HepG2 (cell line): ENCODE results near the gene SPATA33. TPM values are rescaled to one million over a fixed set of nuclear protein-coding genes. Genes with fewer than 3 reads are reported as not detected.

Experiments
- ELK4 ChIP-seq: sonication (generic); formaldehyde crosslinking; IDR thresholded peaks from 2 replicates; pipeline ENCODE4 v1.9.0; 2021; ENCODE audit warnings: missing genetic modification reagents, borderline replicate concordance
- ESRRA ChIP-seq: sonication (generic); formaldehyde crosslinking; IDR thresholded peaks from 2 replicates; pipeline ENCODE4 v1.5.1; 2020; ENCODE audit warnings: mild to moderate bottlenecking, low read depth, missing genetic modification reagents
- GATAD1 ChIP-seq: IDR thresholded peaks from 2 replicates; pipeline ENCODE4 v1.6.1; 2016; ENCODE audit warnings: missing genetic modification reagents, missing compliant biosample characterization
- HDAC2 ChIP-seq: sonication (generic); formaldehyde crosslinking; IDR thresholded peaks from 2 replicates; pipeline ENCODE4 v1.4.0; 2020; ENCODE audit warnings: missing genetic modification reagents
- MXD3 ChIP-seq: IDR thresholded peaks from 2 replicates; pipeline ENCODE4 v1.6.1; 2016; ENCODE audit warnings: mild to moderate bottlenecking, missing biosample characterization, missing genetic modification reagents
- PAXIP1 ChIP-seq: sonication (generic); formaldehyde crosslinking; conservative IDR thresholded peaks from 2 replicates; pipeline ENCODE4 v1.4.0; 2020; ENCODE audit warnings: mild to moderate bottlenecking, missing genetic modification reagents, moderate library complexity
- SOX13 ChIP-seq, 3 experiments: fragments of 450-650 bp in 1 of 3; sonication (generic) in 1 of 3; formaldehyde crosslinking in 1 of 3; IDR thresholded peaks in 2 of 3; conservative IDR thresholded peaks in 1 of 3; 2 replicates each; pipeline versions ENCODE4 v1.5.0 to v1.6.1; 2016 to 2020; ENCODE audit warnings: antibody characterized with exemption in 1 of 3, mild to moderate bottlenecking in 1 of 3, missing compliant biosample characterization in 1 of 3, missing genetic modification reagents in 1 of 3, moderate library complexity in 1 of 3
- TGIF2 ChIP-seq: IDR thresholded peaks from 2 replicates; pipeline ENCODE4 v1.6.1; 2016; ENCODE audit warnings: control low read depth, missing compliant biosample characterization
- THAP9 ChIP-seq: sonication (generic); formaldehyde crosslinking; IDR thresholded peaks from 2 replicates; pipeline ENCODE4; 2020; ENCODE audit warnings: missing genetic modification reagents, mild to moderate bottlenecking, borderline replicate concordance
- ZHX1 ChIP-seq: sonication (generic); formaldehyde crosslinking; IDR thresholded peaks from 2 replicates; pipeline ENCODE4 v1.8.1; 2022; ENCODE audit warnings: low read depth, mild to moderate bottlenecking, missing genetic modification reagents
- ZNF160 ChIP-seq: sonication (generic); formaldehyde crosslinking; IDR thresholded peaks from 2 replicates; pipeline ENCODE4 v1.8.0; 2022; ENCODE audit warnings: mild to moderate bottlenecking, inconsistent platforms, missing genetic modification reagents
- ZNF766 ChIP-seq: sonication (generic); formaldehyde crosslinking; IDR thresholded peaks from 2 replicates; pipeline ENCODE4 v1.5.0; 2020; ENCODE audit warnings: missing genetic modification reagents, borderline replicate concordance
- ZNF772 ChIP-seq: sonication (generic); formaldehyde crosslinking; IDR thresholded peaks from 2 replicates; pipeline ENCODE4 v1.5.0; 2020; ENCODE audit warnings: mild to moderate bottlenecking, missing genetic modification reagents
- polyA plus RNA-seq, 8 experiments: library from polyadenylated mRNA; depleted of rRNA in 3 of 8; stranded (reverse) in 7 of 8; unstranded in 1 of 8; fragments of >200 nt; fragmentation: Illumina TruSeq in 4 of 8; extraction: Trizol in 4 of 8; gene quantifications; 2 replicates each; pipeline versions ENCODE4 v1.2.1 to v1.2.3, GENCODE V29; 2011 to 2016; ENCODE audit warnings: low read depth in 4 of 8, missing spikeins in 1 of 8, mixed read lengths in 1 of 8; ENCODE audit not compliant: insufficient read depth in 1 of 8
- total RNA-seq, 5 experiments: library from RNA; depleted of rRNA; stranded (reverse); fragments of >200 nt; fragmentation: Illumina TruSeq; extraction: Trizol; gene quantifications; 2 replicates each; pipeline ENCODE4 v1.2.3, GENCODE V29; 2016; ENCODE audit warnings: low read depth in 1 of 5

Gene SPATA33
- total and polyA plus RNA-seq, 2 of the 13 experiments (the other 11 are each of a cell fraction or from before 2014, with no cell fraction given) = 5.7 to 11.0 TPM

- peak; percentile 88; the same call in 1 of the 2 replicates for TF ChIP-seq ZNF772
- TF ChIP-seq MXD3 (CRISPR knock-in tag) = no peak
- TF ChIP-seq TGIF2 (CRISPR knock-in tag) = no peak
- TF ChIP-seq GATAD1 (CRISPR knock-in tag) = peak; percentile 13; the same call in 1 of the 2 replicates
- TF ChIP-seq PAXIP1 = peak; percentile 60
- peak; percentile 29; the same call in 1 of the 2 replicates for TF ChIP-seq HDAC2 (CRISPR knock-in tag)
- TF ChIP-seq ZNF766 (CRISPR knock-in tag) = 0 out of 2 replicates have a peak, but pooled peaks have one; percentile 56
- TF ChIP-seq ELK4 (CRISPR knock-in tag) = 0 out of 2 replicates have a peak, but pooled peaks have one; percentile 35
- TF ChIP-seq ZHX1 (CRISPR knock-in tag) = 0 out of 2 replicates have a peak, but pooled peaks have one; percentile 44
- peak; percentile 34; the same call in 1 of the 2 replicates for TF ChIP-seq ZNF160 (CRISPR knock-in tag)
- no peak for TF ChIP-seq SOX13 (IDR thresholded peaks at IDR 0.05)
- TF ChIP-seq SOX13 (CRISPR knock-in tag; conservative IDR thresholded peaks at IDR 0.05 in 1 of 2, IDR thresholded peaks at IDR 0.05 in 1 of 2) = peak in 1 of 2 experiments; percentile 21; a peak in 1 of 4 replicates
- peak; percentile 76; the same call in 1 of the 2 replicates for TF ChIP-seq THAP9 (CRISPR knock-in tag)
- TF ChIP-seq ESRRA (CRISPR knock-in tag) = peak; percentile 36; the same call in 1 of the 2 replicates
These were observed 37.6 kb downstream of the SPATA33 start (continued) for GRCh38 chr16:89695086-89695874.
